ENCODE measurements around the gene LMO4.

The LMO4 gene

GRCh38 chr1:87356591-87356990 is 27.9 kb downstream of the LMO4 start:
- in situ Hi-C loops (cut with MboI; ENCODE audit: low sequenced_read_pairs): no loop called here

- in situ Hi-C loops (cut with MboI; ENCODE audit: low sequenced_read_pairs): no loop called here
Measured at GRCh38 chr1:87358219-87358618, 29.5 kb downstream of the LMO4 start.

GRCh38 chr1:87359586-87359985 is 30.9 kb downstream of the LMO4 start:
- in situ Hi-C loops (cut with MboI; ENCODE audit: low sequenced_read_pairs): no loop called here

GRCh38 chr1:87362063-87362833 is 33.6 kb downstream of the LMO4 start:
- in situ Hi-C loops (cut with MboI; ENCODE audit: low sequenced_read_pairs): no loop called here

GRCh38 chr1:87362834-87363426 is 34.2 kb downstream of the LMO4 start:
- in situ Hi-C loops (cut with MboI; ENCODE audit: low sequenced_read_pairs): no loop called here

- in situ Hi-C loops (cut with MboI; ENCODE audit: low sequenced_read_pairs): no loop called here
Measured at GRCh38 chr1:87367549-87367948, 38.9 kb downstream of the LMO4 start.

GRCh38 chr1:87368907-87369306 is 40.2 kb downstream of the LMO4 start:
- in situ Hi-C loops (cut with MboI; ENCODE audit: low sequenced_read_pairs): no loop called here

GRCh38 chr1:87369736-87370478 is 41.2 kb downstream of the LMO4 start:
- in situ Hi-C loops (cut with MboI; ENCODE audit: low sequenced_read_pairs): no loop called here

- in situ Hi-C loops (cut with MboI; ENCODE audit: low sequenced_read_pairs): no loop called here
Measured at GRCh38 chr1:87370544-87370943, 41.9 kb downstream of the LMO4 start.

GRCh38 chr1:87379306-87379705 is 50.6 kb downstream of the LMO4 start:
- in situ Hi-C loops (cut with MboI; ENCODE audit: low sequenced_read_pairs): no loop called here

GRCh38 chr1:87386217-87386790 is 57.6 kb downstream of the LMO4 start:
- in situ Hi-C loops (cut with MboI; ENCODE audit: low sequenced_read_pairs): no loop called here

GRCh38 chr1:87388411-87388810 is 59.7 kb downstream of the LMO4 start:
- in situ Hi-C loops (cut with MboI; ENCODE audit: low sequenced_read_pairs): no loop called here

GRCh38 chr1:87389011-87389410 is 60.3 kb downstream of the LMO4 start:
- in situ Hi-C loops (cut with MboI; ENCODE audit: low sequenced_read_pairs): no loop called here

- in situ Hi-C loops (cut with MboI; ENCODE audit: low sequenced_read_pairs): no loop called here
Measured at GRCh38 chr1:87389546-87389945, 60.9 kb downstream of the LMO4 start.

- in situ Hi-C loops (cut with MboI; ENCODE audit: low sequenced_read_pairs): no loop called here
Measured at GRCh38 chr1:87392248-87393192, 63.8 kb downstream of the LMO4 start.

- in situ Hi-C loops (cut with MboI; ENCODE audit: low sequenced_read_pairs): no loop called here
Measured at GRCh38 chr1:87393445-87394085, 64.9 kb downstream of the LMO4 start.

GRCh38 chr1:87394513-87394912 is 65.8 kb downstream of the LMO4 start:
- in situ Hi-C loops (cut with MboI; ENCODE audit: low sequenced_read_pairs): no loop called here

- in situ Hi-C loops (cut with MboI; ENCODE audit: low sequenced_read_pairs): no loop called here
Measured at GRCh38 chr1:87394982-87395381, 66.3 kb downstream of the LMO4 start.

All from HL-60/S4 treated with retinoic acid at 250 ng/mL for 4 days and 3 days (cell line).